NOMO-1 (cell line): Measurements from ENCODE around the gene ROGDI.
A peak's percentile ranks its signal among the peaks of the same experiment; 100 is the strongest.

Experiments used
- DNase-seq, 2 experiments: peaks; one replicate each; lab custom pipeline; 2025; ENCODE audit not compliant: unreplicated experiment in 2 of 2; lab: John Stamatoyannopoulos, UW

The ROGDI gene

DNA sequence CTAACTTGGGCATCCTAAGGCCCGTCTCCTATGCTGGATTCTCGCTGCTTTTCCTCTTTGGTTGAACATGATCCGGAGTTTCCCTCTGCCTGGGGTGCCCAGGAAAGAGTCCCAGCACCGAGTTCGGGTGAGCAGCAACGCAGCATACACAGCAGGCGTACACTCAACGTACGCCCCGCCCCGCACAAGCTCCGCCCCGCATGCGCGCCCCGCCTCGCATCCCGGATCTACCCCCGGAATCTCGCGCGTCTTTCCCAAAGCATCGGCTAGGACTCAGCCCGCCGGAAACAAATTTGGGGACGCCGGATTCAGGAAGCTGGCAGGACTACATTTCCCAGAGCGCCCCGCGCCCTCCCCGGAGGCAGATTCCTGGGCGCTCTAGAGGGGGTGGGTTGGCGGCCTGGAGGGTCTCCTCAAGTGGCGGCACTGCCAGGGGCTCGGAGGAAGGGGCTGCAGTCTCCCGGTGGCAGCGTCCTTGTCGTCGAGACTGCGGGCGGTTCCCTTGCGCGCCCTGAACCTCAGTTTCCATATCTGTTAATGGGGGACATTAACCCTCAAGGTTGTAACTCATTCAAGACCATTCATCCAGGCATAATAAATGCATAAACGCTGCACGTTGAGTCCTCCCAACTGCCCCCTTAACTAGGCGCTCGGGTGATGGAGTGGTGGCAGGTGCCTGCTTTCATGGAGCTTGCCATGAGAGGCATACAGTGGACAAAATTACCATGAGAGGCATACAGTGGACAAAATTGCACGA, 33.7 kb downstream of the ROGDI start:
- DNase-seq, result peak; percentile 82 to 83

DNA sequence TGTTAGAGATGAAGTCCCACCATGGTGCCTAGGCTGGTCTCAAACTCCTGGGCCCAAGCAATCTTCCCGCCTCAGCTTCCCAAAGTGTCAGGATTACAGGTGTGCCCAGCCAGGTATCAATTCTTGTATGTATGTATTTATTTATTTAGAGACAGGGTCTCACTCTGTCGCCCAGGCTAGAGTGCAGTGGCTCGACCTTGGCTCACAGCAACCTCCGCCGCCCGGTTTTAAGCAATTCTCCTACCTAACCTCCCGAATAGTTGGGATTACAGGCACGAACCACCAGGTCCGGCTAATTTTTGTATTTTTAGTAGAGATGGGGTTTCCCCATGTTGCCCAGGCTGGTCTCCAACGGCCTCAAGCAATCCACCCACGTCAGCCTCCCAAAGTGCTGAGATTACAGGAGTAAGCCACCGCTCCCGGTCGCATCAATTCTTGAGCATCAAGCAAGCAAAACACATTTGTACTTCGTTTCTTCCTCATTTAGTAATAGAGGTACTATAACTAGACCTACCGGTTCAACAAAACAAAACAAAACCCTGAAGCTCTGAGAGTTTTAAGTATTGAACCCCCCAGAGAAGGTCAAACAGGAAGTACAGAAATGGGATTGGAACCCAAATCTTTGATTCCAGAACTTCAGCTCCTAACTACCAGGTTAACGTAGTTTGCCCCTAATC, 34.4 kb downstream of the ROGDI start:
- DNase-seq, result peak in 1 of 2 experiments; percentile 58

GRCh38 chr16:4766875-4767628, 35.4 kb downstream of the ROGDI start, which contains the start of gene ZNF500:
Gene ZNF500, minus strand, starts transcription at chr16:4767162. Its CDS starts 1,184 bp downstream, at chr16:4765978.
- peak; percentile 91 to 92 for DNase-seq

DNA sequence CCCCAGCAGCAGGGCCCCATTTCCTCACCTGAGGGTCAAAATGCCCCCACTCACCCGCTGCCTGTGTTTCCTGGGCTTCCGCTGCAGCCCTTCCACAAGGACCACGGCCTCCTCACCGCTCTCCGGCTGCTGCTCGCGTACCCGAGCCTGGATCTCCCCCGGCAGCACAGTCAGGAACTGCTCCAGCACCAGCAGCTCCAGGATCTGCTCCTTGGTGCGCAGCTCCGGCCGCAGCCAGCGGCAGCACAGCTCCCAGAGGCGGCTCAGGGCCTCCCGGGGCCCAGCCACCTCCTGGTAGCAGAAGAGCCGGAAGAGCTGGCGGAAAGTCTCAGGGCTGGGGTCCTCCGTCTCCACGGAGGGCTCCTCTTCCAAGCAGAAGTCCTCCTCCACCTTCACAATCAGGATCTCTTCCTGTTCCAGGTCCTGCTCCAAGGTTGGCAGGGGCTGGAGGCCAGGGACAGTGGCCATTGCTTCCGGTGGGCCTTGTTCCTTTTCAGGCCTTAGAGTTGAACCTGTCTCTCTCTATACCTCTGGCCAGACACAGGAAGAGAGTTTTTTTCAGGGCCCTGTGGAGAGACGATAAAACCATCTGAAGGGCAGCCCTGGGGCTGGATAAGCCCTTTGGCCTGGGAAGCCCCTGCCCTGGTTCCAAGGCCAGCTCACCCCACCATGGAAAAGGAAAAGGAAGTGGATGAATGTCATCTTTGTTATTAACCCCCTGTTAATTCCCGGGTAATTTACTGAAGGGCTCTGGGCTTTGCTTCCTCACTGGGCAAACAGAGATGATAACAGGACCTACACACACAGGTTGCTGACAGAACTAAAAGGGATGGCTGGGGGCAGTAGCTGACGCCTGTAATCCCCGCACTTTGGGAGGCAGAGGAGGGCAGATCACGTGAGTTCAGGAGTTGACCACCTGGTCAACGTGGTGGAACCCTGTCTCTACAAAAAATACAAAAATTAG, 36.6 kb downstream of the ROGDI start:
- DNase-seq, result no peak

- no peak for DNase-seq
These were observed 38.6 kb downstream of the ROGDI start for GRCh38 chr16:4763791-4764190.

- DNase-seq, result no peak
These were observed 40.2 kb downstream of the ROGDI start for GRCh38 chr16:4762205-4762604.

DNA sequence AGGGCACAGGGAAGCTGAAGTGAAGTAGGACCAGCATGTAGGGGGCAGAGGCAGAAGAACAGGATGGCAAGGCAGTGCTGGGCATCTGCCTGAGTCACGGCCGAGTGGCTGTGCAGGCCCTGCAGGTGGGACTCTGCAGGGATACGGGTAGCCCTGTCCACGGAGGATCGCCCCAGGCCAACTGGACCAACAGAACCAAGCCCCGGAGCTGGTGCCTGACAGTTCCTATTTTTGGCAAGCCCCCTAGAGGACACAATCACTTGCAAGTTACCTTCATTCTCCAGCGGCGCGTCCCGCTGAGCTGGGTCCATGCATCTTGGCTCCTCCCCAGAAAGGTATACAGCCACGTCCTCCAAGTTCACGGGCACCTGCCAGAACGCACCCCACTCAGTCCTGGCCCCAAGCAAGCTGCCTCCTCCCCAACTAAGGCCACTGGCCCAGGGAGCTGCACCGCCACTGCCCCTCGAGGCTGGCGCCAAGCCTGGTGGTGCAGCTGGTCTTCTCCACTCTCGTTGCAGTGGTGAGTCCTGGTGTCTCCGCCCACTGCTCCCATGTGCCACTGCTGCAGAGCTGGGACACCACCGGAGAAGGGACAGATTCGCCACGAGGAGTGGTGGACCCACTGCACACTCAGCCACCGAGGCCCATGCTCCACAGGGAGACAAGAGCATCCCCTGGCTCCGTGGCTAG, 42.1 kb downstream of the ROGDI start:
- no peak for DNase-seq

GRCh38 chr16:4755687-4756086, 46.7 kb downstream of the ROGDI start:
- no peak for DNase-seq

GRCh38 chr16:4754865-4755264, 47.6 kb downstream of the ROGDI start:
- DNase-seq, result no peak

- no peak for DNase-seq
These were observed 49.2 kb downstream of the ROGDI start for GRCh38 chr16:4753227-4753626.

GRCh38 chr16:4752351-4753100, 49.9 kb downstream of the ROGDI start:
- DNase-seq, result no peak

DNA sequence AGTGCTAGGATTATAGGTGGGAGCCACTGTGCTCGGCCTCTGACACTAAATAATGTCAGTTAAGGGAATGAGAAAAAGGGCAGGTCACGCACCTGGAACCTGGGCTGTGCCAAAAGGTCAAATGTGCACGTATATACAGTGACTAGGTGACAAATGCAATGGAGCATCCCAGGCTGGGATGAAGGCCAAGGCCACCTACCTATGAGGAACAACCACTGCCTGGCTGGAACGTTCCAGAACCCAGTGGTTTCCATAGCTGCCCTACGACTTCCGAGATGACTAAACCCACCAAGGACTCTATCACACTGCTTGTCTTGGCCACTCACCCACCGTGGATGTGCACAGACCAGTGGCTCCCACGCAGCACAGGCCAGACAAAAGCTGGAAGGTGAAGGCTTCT, 51.5 kb downstream of the ROGDI start:
- no peak for DNase-seq

GRCh38 chr16:4749700-4750257, 52.7 kb downstream of the ROGDI start:
- no peak for DNase-seq

- DNase-seq, result no peak
These were observed 53.6 kb downstream of the ROGDI start for GRCh38 chr16:4748682-4749411.

GRCh38 chr16:4747906-4748681, 54.3 kb downstream of the ROGDI start:
- no peak for DNase-seq

- no peak for DNase-seq
These were observed 55.4 kb downstream of the ROGDI start for GRCh38 chr16:4746991-4747574.
